GM06990 (cell line): ENCODE results near the gene STOML1.

Experiments used
- DNase-seq: peaks from one replicate; pipeline ENCODE4 v3.0.0-alpha.2; 2011; ENCODE audit not compliant: insufficient read length; ENCODE audit errors: extremely low read depth
- H3K27me3 ChIP-seq: replicated peaks from 2 replicates; pipeline ENCODE4 v1.6.0; 2011; ENCODE audit warnings: low read length; ENCODE audit not compliant: control insufficient read depth, insufficient read depth
- H3K36me3 ChIP-seq: 2 replicates; pipeline ENCODE4 v1.5.1; 2011; ENCODE audit warnings: low read length; ENCODE audit not compliant: control insufficient read depth, insufficient read depth
- H3K4me3 ChIP-seq: replicated peaks from 2 replicates; pipeline ENCODE4 v1.5.1; 2011; ENCODE audit warnings: low read depth, mild to moderate bottlenecking, control low read depth, low read length
- CTCF ChIP-seq: IDR thresholded peaks from 2 replicates; pipeline ENCODE4 v1.5.1; 2011; ENCODE audit warnings: low read length, control low read depth, mild to moderate bottlenecking, inconsistent platforms; ENCODE audit not compliant: insufficient read depth, poor library complexity, severe bottlenecking

STOML1 gene

GRCh38 chr15:74034206-74034755, 42.2 kb upstream of the STOML1 start:
- H3K4me3 ChIP-seq, result no peak overlapping the region
- H3K27me3 ChIP-seq, result no peaks in the 10 kb centered on the region
- peaks cover 41% of the 10 kb centered on the region for H3K36me3 ChIP-seq
- DNase-seq, result no peak
- no peak for TF ChIP-seq CTCF

DNA sequence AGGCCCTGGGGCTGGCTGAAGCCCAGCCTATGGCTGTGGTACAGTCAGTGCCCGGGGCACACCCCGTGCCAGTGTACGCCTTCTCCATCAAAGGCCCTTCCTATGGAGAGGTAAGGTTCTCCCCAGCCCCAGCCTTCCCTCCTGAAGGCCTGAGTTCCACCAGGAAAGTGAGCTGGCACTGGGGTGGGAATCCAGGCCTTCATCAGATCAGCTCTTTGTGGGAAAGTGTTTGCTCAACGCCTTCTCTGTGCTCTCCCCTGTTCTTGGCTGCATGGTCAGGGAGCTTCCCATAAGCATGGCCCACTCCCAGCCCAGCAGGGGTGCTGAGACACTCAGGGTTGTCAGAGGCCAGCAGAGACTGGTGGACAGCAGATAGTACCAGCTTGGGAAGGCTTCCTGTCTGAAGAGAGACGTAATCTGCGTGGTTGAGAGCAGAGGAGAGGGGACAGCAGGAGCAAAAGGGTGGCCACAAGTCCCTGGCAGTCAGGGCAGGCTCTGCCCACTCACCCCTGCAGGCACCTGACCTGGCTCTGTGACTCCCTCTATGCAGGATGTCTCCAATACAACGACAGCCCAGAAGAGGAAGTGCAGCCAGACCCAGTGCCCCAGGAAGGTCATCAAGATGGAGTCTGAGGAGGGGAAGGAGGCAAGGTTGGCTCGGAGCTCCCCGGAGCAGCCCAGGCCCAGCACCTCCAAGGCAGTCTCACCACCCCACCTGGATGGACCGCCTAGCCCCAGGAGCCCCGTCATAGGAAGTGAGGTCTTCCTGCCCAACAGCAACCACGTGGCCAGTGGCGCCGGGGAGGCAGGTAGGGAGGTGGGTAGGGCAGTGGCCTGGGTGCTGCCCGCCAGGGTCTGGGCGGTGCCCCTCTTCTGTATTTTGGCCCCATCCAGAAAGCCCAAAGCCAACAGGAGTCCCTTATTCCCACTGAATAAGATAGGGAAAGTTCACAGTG, 40.8 kb upstream of the STOML1 start:
- H3K36me3 ChIP-seq, result peaks cover 41% of the 10 kb centered on the region
- no peak for TF ChIP-seq CTCF
- no peaks in the 10 kb centered on the region for H3K27me3 ChIP-seq
- H3K4me3 ChIP-seq, result no peak overlapping the region
- no peak for DNase-seq

DNA sequence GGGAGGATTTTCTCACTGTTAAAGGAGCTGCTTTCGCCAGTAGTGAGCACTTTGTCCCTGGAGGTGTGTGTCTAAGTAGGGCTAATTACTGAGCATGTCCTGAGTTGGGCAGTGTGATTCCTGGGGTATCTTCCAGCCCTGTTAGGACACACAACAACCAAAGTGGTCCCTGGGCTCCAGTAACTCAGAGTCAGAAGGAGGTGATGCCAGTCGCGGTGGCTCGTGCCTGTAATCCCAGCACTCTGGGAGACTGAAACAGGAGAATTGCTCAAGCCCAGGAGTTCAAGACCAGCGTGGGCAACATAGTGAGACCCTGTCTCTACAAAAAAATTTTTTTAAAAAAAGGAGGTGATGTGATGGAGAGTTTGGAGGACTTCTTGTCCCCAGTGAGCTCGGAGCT, 40.0 kb upstream of the STOML1 start:
- H3K27me3 ChIP-seq, result no peaks in the 10 kb centered on the region
- TF ChIP-seq CTCF, result no peak
- DNase-seq, result no peak
- H3K4me3 ChIP-seq, result no peak overlapping the region
- peaks cover 46% of the 10 kb centered on the region for H3K36me3 ChIP-seq

GRCh38 chr15:74028646-74029045, 36.6 kb upstream of the STOML1 start:
- peaks cover 44% of the 10 kb centered on the region for H3K36me3 ChIP-seq
- no peak for DNase-seq
- no peaks in the 10 kb centered on the region for H3K27me3 ChIP-seq
- no peak overlapping the region for H3K4me3 ChIP-seq
- TF ChIP-seq CTCF, result no peak

GRCh38 chr15:74027688-74028087, 35.6 kb upstream of the STOML1 start:
- H3K27me3 ChIP-seq, result no peaks in the 10 kb centered on the region
- H3K4me3 ChIP-seq, result no peak overlapping the region
- H3K36me3 ChIP-seq, result peaks cover 44% of the 10 kb centered on the region
- no peak for TF ChIP-seq CTCF
- DNase-seq, result no peak
